ENCODE measurements around the gene C1orf35. TPM values are rescaled to one million over a fixed set of nuclear protein-coding genes. Genes with fewer than 3 reads are reported as not detected.
A peak's percentile ranks its signal among the peaks of the same experiment; 100 is the strongest.

Gene C1orf35
- total and polyA plus RNA-seq, 12 donors: 5.0 to 42.0 (median 15.7) TPM

DNA sequence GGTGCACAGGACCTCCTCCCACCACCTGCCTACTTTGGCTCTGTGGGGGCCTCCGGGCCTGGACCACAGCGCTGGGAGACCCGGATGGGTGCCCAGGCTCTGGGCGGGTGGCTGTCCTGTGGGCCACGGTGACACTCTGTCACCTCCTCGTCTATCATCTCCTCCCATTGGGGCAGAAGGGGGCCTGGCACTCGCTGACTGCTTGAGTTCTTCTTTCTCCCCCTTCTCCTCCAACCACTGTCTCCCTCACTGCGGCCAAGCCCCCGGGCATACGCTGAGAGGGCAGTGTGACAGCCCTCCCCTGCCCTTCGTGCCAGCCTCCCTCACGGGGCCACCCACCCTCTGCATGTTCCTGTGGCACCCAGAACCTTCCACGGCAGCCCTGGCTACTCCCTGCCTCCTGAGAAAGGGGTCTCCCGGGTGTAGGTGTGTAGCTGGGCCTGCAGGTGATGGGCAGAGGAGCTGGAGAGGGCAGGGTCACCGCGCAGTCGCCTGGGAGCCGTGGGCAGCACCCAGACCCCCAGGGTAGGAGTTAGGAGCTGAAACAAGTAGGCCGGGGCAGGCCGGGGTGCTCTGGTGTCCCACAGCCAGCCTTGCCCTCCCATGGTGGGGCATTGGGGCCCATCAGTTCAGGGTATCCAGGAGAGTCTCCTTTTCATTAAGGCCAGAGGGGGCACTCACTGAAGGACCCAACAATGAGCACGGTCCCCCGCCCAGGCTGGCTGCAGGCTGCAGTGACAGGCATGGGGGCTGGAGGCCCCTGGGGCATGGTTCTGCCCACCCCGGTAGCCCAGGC is 29.9 kb downstream of the C1orf35 start:
- H3K9me3 ChIP-seq (replicated peaks in 1 of 3): no peaks in the 10 kb centered on the region
- no peak overlapping the region for H3K27ac ChIP-seq
- H3K27me3 ChIP-seq: no peaks in the 10 kb centered on the region
- intact Hi-C loops (cut with DNase I): no loop called here
- WGBS, 4 donors: 60 to 66% (median 64%) methylated on average over 10 to 23 of the region's 23 CpGs
- TF ChIP-seq POLR2A (IDR thresholded peaks at IDR 0.05): no peak
- peak in 4 of 7 donors; percentile 6 to 19 (median 12) for DNase-seq
- H3K4me1 ChIP-seq (replicated peaks in 1 of 2): no peaks in the 10 kb centered on the region
- no peak overlapping the region for H3K4me3 ChIP-seq
- no peaks in the 10 kb centered on the region for H3K36me3 ChIP-seq (replicated peaks in 1 of 2)

DNA sequence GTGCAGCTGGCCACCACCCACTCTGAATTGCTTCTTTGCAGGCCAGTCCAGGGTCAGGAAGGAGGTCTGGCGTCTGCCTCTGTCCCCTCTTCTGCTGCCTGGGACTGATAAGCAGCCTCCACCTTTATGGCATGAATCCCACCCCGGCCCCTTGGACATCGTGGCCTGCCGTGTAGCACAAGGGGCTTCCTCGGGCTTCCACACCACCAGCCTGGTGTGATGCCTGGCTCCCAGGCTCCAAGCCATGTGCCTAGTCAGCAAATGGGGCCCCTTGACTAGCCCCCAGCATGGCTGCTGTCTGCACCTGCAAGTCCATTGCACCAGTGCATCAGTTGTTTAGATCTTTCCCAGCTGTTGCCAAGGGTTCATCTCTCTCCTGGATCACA is 30.5 kb downstream of the C1orf35 start:
- Histone ChIP-seq H3K27me3 (no peaks in the 10 kb centered on the region), H3K27ac (no peak overlapping the region), H3K4me1 (replicated peaks in 1 of 2) (no peaks in the 10 kb centered on the region), H3K36me3 (replicated peaks in 1 of 2) (no peaks in the 10 kb centered on the region), H3K9me3 (replicated peaks in 1 of 3) (no peaks in the 10 kb centered on the region), H3K4me3 (no peak overlapping the region)
- TF ChIP-seq, protein P1, sequence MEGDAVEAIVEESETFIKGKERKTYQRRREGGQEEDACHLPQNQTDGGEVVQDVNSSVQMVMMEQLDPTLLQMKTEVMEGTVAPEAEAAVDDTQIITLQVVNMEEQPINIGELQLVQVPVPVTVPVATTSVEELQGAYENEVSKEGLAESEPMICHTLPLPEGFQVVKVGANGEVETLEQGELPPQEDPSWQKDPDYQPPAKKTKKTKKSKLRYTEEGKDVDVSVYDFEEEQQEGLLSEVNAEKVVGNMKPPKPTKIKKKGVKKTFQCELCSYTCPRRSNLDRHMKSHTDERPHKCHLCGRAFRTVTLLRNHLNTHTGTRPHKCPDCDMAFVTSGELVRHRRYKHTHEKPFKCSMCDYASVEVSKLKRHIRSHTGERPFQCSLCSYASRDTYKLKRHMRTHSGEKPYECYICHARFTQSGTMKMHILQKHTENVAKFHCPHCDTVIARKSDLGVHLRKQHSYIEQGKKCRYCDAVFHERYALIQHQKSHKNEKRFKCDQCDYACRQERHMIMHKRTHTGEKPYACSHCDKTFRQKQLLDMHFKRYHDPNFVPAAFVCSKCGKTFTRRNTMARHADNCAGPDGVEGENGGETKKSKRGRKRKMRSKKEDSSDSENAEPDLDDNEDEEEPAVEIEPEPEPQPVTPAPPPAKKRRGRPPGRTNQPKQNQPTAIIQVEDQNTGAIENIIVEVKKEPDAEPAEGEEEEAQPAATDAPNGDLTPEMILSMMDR (IDR thresholded peaks at IDR 0.05): no peak
- TF ChIP-seq POLR2A (IDR thresholded peaks at IDR 0.05): no peak
- intact Hi-C loops (cut with DNase I): no loop called here
- 49 to 68% (median 58%) methylated on average over 5 of the region's 5 CpGs for WGBS, 4 donors
- DNase-seq: peak in 2 of 7 donors; percentile 10 to 14

DNA sequence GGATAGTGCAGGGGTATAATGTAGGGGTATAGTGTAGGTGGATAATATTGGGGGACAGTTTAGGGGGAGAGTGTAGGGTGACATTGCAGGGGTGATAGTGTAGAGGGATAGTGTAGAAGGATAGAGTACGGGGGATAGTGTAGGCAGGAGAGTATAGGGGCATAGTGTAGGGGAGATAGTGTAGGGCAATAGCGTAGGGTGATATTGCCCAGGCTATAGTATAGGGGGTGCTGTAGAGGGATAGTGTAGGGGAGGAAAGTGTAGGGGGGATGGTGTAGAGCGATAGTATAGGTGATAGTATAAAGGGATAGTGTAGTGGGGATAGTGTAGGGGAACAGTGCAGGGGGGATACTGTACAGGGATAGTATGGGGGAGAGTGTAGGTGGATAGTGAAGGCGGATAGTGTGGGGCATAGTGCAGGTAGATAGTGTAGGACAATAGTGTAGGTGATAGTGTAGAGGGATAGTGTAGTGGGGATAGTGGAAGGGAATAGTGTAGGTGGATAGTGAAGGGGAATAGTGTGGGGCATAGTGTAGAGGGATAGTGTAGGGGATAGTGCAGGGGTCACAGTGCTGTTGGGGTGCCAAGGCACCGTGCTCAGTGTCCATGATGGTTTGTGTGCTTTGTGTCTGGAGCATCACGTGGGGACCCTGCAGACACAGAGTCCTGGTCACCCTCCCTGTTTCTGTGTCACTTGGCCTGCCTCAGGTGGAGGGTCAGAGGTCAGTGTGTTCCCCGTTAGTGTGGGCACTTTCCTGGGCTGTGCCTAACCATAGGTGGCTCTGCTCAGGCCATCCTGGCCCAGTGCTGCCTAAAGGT is 31.1 kb downstream of the C1orf35 start:
- Histone ChIP-seq H3K4me1 (replicated peaks in 1 of 2) (no peaks in the 10 kb centered on the region), H3K9me3 (replicated peaks in 1 of 3) (no peaks in the 10 kb centered on the region), H3K36me3 (replicated peaks in 1 of 2) (no peaks in the 10 kb centered on the region), H3K27ac (no peak overlapping the region), H3K4me3 (no peak overlapping the region), H3K27me3 (peaks cover 3% of the 10 kb centered on the region)
- intact Hi-C loops (cut with DNase I): no loop called here
- TF ChIP-seq, protein P1 (IDR thresholded peaks at IDR 0.05): no peak
- TF ChIP-seq POLR2A (IDR thresholded peaks at IDR 0.05): no peak
- 50 to 76% (median 65%) methylated on average over 6 to 7 of the region's 7 CpGs for WGBS, 4 donors
- peak in 1 of 7 donors; percentile 12 for DNase-seq

DNA sequence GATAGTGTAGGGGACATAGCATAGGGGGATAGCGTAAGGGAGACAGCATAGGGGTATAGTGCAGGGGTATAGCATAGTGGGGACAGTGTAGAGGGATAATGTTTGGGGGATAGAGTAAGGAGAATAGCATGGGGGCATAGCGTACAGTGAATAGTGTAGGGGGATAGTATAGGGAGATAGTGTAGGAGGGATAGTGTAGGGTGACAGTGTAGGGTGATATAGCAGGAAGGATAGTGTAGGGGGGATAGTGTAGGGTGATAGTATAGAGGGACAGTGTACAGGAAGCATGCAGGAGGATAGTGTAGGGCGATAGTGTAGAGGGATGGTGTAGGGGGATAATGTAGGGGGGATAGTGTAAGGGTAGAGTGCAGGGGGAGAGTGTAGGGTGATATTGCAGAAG is 32.3 kb downstream of the C1orf35 start:
- intact Hi-C loops (cut with DNase I): no loop called here
- DNase-seq: no peak
- no peak overlapping the region for H3K4me3 ChIP-seq
- H3K36me3 ChIP-seq (replicated peaks in 1 of 2): no peaks in the 10 kb centered on the region
- no peak overlapping the region for H3K27ac ChIP-seq
- H3K4me1 ChIP-seq (replicated peaks in 1 of 2): no peaks in the 10 kb centered on the region
- H3K27me3 ChIP-seq: peaks cover 13% of the 10 kb centered on the region
- TF ChIP-seq POLR2A (IDR thresholded peaks at IDR 0.05): no peak
- TF ChIP-seq, protein P1 (IDR thresholded peaks at IDR 0.05): no peak
- no peaks in the 10 kb centered on the region for H3K9me3 ChIP-seq (replicated peaks in 1 of 3)
- 67 to 79% (median 72%) methylated on average over 3 of the region's 3 CpGs for WGBS, 4 donors

Measured in adrenal gland (tissue), 12 donors.